H9 (cell line): ENCODE results near the gene SULT1A2. TPM values are rescaled to one million over a fixed set of nuclear protein-coding genes. Genes with fewer than 3 reads are reported as not detected.

ENCODE experiments used
- DNase-seq: peaks from one replicate; pipeline ENCODE4 v3.0.0-alpha.2; 2017
- H2AFZ ChIP-seq: one replicate; pipeline ENCODE4 v1.6.1; 2013; ENCODE audit warnings: mild to moderate bottlenecking, low read length, control low read depth, moderate library complexity
- H2AK5ac ChIP-seq: 2 replicates; pipeline ENCODE4 v1.6.1; 2013; ENCODE audit warnings: low read length, control low read depth, mixed read lengths; ENCODE audit not compliant: insufficient read length
- H2BK120ac ChIP-seq: one replicate; pipeline ENCODE4 v1.6.1; 2013; ENCODE audit warnings: low read depth, mild to moderate bottlenecking, low read length, control low read depth, inconsistent platforms; ENCODE audit not compliant: poor library complexity, severe bottlenecking
- H2BK12ac ChIP-seq: 2 replicates; pipeline ENCODE4 v1.6.1; 2013; ENCODE audit warnings: low read length, control low read depth, mixed read lengths, low read depth; ENCODE audit not compliant: insufficient read length
- H2BK15ac ChIP-seq: 2 replicates; pipeline ENCODE4 v1.6.1; 2013; ENCODE audit warnings: low read depth, low read length, control low read depth
- H2BK20ac ChIP-seq: one replicate; pipeline ENCODE4 v1.6.1; 2013; ENCODE audit warnings: low read depth, mild to moderate bottlenecking, low read length, control low read depth, inconsistent platforms; ENCODE audit not compliant: poor library complexity, severe bottlenecking
- H2BK5ac ChIP-seq: 2 replicates; pipeline ENCODE4 v1.6.1; 2013; ENCODE audit warnings: low read length, control low read depth, mixed read lengths; ENCODE audit not compliant: insufficient read length
- H3K14ac ChIP-seq: 2 replicates; pipeline ENCODE4 v1.6.1; 2013; ENCODE audit warnings: low read length, control low read depth; ENCODE audit not compliant: insufficient read depth
- H3K18ac ChIP-seq: 2 replicates; pipeline ENCODE4 v1.6.1; 2013; ENCODE audit warnings: low read depth, mild to moderate bottlenecking, mixed read lengths, low read length, control low read depth; ENCODE audit not compliant: insufficient read length
- H3K23ac ChIP-seq: 2 replicates; pipeline ENCODE4 v1.6.1; 2013; ENCODE audit warnings: low read length, control low read depth, mixed read lengths, low read depth; ENCODE audit not compliant: insufficient read length
- H3K23me2 ChIP-seq: 2 replicates; pipeline ENCODE4 v1.6.1; 2013; ENCODE audit warnings: low read depth, mild to moderate bottlenecking, mixed read lengths, low read length, control low read depth; ENCODE audit not compliant: insufficient read length, poor library complexity, severe bottlenecking
- H3K27ac ChIP-seq: 2 replicates; pipeline ENCODE4 v1.5.1; 2013; ENCODE audit warnings: low read length, control low read depth, mixed read lengths, low read depth; ENCODE audit not compliant: insufficient read length
- H3K27me3 ChIP-seq: 2 replicates; pipeline ENCODE4 v1.6.1; 2013; ENCODE audit warnings: low read length, control low read depth, inconsistent platforms; ENCODE audit not compliant: insufficient read depth
- H3K4ac ChIP-seq: 2 replicates; pipeline ENCODE4 v1.6.1; 2013; ENCODE audit warnings: low read depth, mild to moderate bottlenecking, control low read depth, inconsistent platforms, low read length, moderate library complexity
- H3K4me1 ChIP-seq: 2 replicates; pipeline ENCODE4 v1.6.1; 2013; ENCODE audit warnings: low read length, control low read depth, inconsistent platforms; ENCODE audit not compliant: insufficient read depth
- H3K4me2 ChIP-seq: 2 replicates; pipeline ENCODE4 v1.6.1; 2013; ENCODE audit warnings: low read length, control low read depth, mixed read lengths; ENCODE audit not compliant: insufficient read length, insufficient read depth
- H3K56ac ChIP-seq: 2 replicates; pipeline ENCODE4 v1.6.1; 2013; ENCODE audit warnings: low read depth, mild to moderate bottlenecking, mixed read lengths, low read length, control low read depth; ENCODE audit not compliant: insufficient read length
- H3K79me1 ChIP-seq: 2 replicates; pipeline ENCODE4 v1.6.1; 2013; ENCODE audit warnings: low read depth, mild to moderate bottlenecking, moderate library complexity, low read length, control low read depth, inconsistent platforms; ENCODE audit not compliant: insufficient read depth, poor library complexity, severe bottlenecking
- H3K79me2 ChIP-seq: 2 replicates; pipeline ENCODE4 v1.6.1; 2013; ENCODE audit warnings: low read length, control low read depth, inconsistent platforms; ENCODE audit not compliant: insufficient read depth
- H3K9ac ChIP-seq: 2 replicates; pipeline ENCODE4 v1.6.1; 2013; ENCODE audit warnings: low read length, control low read depth, mixed read lengths; ENCODE audit not compliant: insufficient read length; ENCODE audit errors: extremely low read depth
- H3K9me3 ChIP-seq: one replicate; pipeline ENCODE4 v1.6.1; 2013; ENCODE audit warnings: low read depth, low read length, inconsistent platforms; ENCODE audit not compliant: control insufficient read depth
- H3T11ph ChIP-seq: one replicate; pipeline ENCODE4 v1.6.1; 2013; ENCODE audit warnings: mild to moderate bottlenecking, low read length, control low read depth, inconsistent platforms
- H4K20me1 ChIP-seq: one replicate; pipeline ENCODE4 v1.6.1; 2013; ENCODE audit not compliant: control insufficient read depth, insufficient read length, insufficient read depth
- H4K5ac ChIP-seq: 2 replicates; pipeline ENCODE4 v1.6.1; 2013; ENCODE audit warnings: low read depth, mild to moderate bottlenecking, mixed read lengths, low read length, control low read depth; ENCODE audit not compliant: insufficient read length
- H4K8ac ChIP-seq: replicated peaks from 2 replicates; pipeline ENCODE4 v1.6.1; 2013; ENCODE audit warnings: low read length, control low read depth, mixed read lengths, low read depth; ENCODE audit not compliant: insufficient read length
- H4K91ac ChIP-seq: 2 replicates; pipeline ENCODE4 v1.6.1; 2013; ENCODE audit warnings: low read depth, mild to moderate bottlenecking, moderate library complexity, mixed read lengths, low read length, control low read depth; ENCODE audit not compliant: insufficient read length
- H3K27ac Mint-ChIP-seq, 3 experiments: 2 replicates in 2 of 3; 3 replicates in 1 of 3; pipeline ENCODE4 v1.8.0; 2020 to 2021; ENCODE audit warnings: mixed read lengths in 3 of 3, mild to moderate bottlenecking in 1 of 3, moderate library complexity in 1 of 3
- H3K27me3 Mint-ChIP-seq: 2 replicates; pipeline ENCODE4 v1.8.0; 2021; ENCODE audit warnings: low read depth, mild to moderate bottlenecking, moderate library complexity, mixed read lengths
- H3K36me3 Mint-ChIP-seq, 3 experiments: 2 replicates in 2 of 3; 3 replicates in 1 of 3; pipeline ENCODE4 v1.8.0; 2020 to 2021; ENCODE audit warnings: low read depth in 3 of 3, mixed read lengths in 3 of 3; ENCODE audit not compliant: insufficient read depth in 1 of 3
- H3K4me1 Mint-ChIP-seq, 2 experiments: 2 replicates each; pipeline ENCODE4 v1.8.0; 2020; ENCODE audit warnings: mixed read lengths in 2 of 2
- H3K4me3 Mint-ChIP-seq, 2 experiments: 2 replicates in 1 of 2; 3 replicates in 1 of 2; pipeline ENCODE4 v1.8.0; 2020 to 2021; ENCODE audit warnings: mild to moderate bottlenecking in 2 of 2, mixed read lengths in 2 of 2, moderate library complexity in 1 of 2
- H3K9me3 Mint-ChIP-seq, 2 experiments: 2 replicates in 1 of 2; 3 replicates in 1 of 2; pipeline ENCODE4 v1.8.0; 2020; ENCODE audit warnings: mild to moderate bottlenecking in 2 of 2, mixed read lengths in 2 of 2, moderate library complexity in 1 of 2
- CTCF ChIP-seq: fragments of 200-600 bp; sonication (generic); conservative IDR thresholded peaks from 3 replicates; pipeline ENCODE4 v1.8.0; 2021; ENCODE audit warnings: antibody characterized with exemption, mild to moderate bottlenecking
- WGBS: extraction: QIAGEN DNeasy Blood & Tissue Kit; methylation state at CpG from one replicate; pipeline ENCODE4 v1.1.7; 2013; ENCODE audit warnings: missing lambda C conversion rate, low lambda C conversion rate, mixed read lengths; ENCODE audit not compliant: insufficient read length; ENCODE audit errors: extremely low coverage; 5-methylcytosine and 5-hydroxymethylcytosine counted together
- total RNA-seq: library from RNA; stranded (reverse); gene quantifications from 2 replicates; pipeline ENCODE4 v1.2.1, GENCODE V29; 2021

Gene SULT1A2
- total RNA-seq, 1 experiment from 2014 or later, result 0.66 TPM

GRCh38 chr16:28562199-28562598, 34.7 kb downstream of the SULT1A2 start:
- no CpG with 5 or more reads among the region's 4 CpGs for WGBS
- Mint-ChIP-seq H3K4me1 (no peaks in the 10 kb centered on the region), H3K36me3 (peaks cover 22 to 32% (median 31%) of the 10 kb centered on the region in 3 experiments), H3K4me3 (no peak overlapping the region), H3K27ac (no peak overlapping the region), H3K27me3 (no peaks in the 10 kb centered on the region), H3K9me3 (peaks cover 12 to 17% of the 10 kb centered on the region in 2 experiments)
- Histone ChIP-seq H4K20me1 (no peaks in the 10 kb centered on the region), H3K79me2 (no peaks in the 10 kb centered on the region), H3K23ac (no peak overlapping the region), H3K14ac (no peak overlapping the region), H3K9ac (no peak overlapping the region), H3K4me2 (no peak overlapping the region), H3K4ac (no peak overlapping the region), H3K9me3 (peaks cover 8% of the 10 kb centered on the region), H3K4me1 (no peaks in the 10 kb centered on the region), H4K8ac (no peak overlapping the region), H3K56ac (no peak overlapping the region), H2BK20ac (no peak overlapping the region), H2AFZ (no peak overlapping the region), H2BK120ac (no peak overlapping the region), H2AK5ac (no peak overlapping the region), H3K27ac (no peak overlapping the region), H3K23me2 (no peaks in the 10 kb centered on the region), H2BK5ac (no peak overlapping the region), H2BK12ac (no peak overlapping the region), H3T11ph (no peak overlapping the region), H3K18ac (no peak overlapping the region), H3K79me1 (peaks cover 3% of the 10 kb centered on the region), H4K91ac (no peak overlapping the region), H3K27me3 (no peaks in the 10 kb centered on the region), H2BK15ac (no peak overlapping the region), H4K5ac (no peak overlapping the region)
- no peak for TF ChIP-seq CTCF
- DNase-seq, result no peak
